Measurements from ENCODE around the gene DIS3L2.
"Not testable (repeated sequence)": the region's sequence is repeated elsewhere in the genome, so short reads cannot be mapped to it uniquely, and the experiment has no call there.

Gene DIS3L2

DNA sequence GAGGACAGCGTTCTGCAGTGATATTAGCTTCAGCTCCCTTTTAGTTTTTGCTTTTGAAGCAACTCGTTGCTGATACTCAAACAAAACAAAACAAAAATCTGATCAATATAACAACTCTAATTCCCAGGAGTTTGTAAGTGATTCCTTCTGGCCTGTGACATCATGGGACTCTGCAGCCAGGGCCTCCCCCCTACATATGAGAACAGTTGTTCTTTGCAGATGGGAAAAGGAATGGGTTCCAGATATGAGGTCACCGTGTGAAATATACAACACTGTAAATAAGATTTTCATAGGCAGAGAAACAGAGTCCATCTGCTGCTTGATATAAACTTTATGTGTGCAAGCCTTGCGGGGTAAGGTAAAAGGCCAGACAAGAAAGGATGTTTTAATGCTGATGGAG, 56.7 kb downstream of the DIS3L2 start:
- no peak for DNase-seq

DNA sequence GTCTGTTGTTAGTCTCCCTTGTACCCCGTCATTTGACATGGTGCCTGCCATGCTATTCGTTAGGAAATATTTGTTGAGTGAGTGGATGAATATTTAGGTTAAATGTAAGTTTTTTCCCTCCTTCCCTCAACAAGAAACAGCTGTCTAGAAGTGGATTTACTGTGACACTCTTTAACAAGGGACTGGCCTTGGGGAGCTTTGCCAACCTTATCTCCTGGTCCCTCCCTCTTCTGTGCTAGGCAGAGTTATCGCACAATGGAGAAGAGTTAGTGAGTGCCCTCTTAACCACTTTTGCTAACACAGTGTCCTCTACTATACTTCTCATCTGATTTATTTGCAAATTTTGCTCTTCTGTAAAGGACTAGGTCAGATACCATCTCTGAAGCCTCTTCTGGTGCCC, 61.2 kb downstream of the DIS3L2 start:
- no peak for DNase-seq

DNA sequence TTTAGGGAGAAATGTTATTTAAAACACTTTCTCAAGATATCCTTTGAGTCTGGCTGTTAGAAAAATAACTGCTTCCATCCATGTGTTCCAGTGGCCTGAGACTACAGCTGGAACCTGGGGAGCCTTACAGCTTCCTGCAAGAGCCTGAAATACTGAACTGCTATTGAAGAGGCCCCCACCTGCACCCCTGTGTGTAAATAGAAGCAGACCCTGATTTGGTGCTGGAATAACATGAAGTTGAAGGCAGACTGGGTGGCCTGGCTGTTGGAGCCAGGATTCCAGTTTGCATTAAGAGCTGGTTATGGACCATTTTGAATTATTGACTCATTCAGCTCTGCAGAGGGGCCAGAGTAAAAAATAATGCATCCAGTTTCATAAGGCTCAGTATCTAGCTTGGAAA, 61.9 kb downstream of the DIS3L2 start:
- no peak for DNase-seq

DNA sequence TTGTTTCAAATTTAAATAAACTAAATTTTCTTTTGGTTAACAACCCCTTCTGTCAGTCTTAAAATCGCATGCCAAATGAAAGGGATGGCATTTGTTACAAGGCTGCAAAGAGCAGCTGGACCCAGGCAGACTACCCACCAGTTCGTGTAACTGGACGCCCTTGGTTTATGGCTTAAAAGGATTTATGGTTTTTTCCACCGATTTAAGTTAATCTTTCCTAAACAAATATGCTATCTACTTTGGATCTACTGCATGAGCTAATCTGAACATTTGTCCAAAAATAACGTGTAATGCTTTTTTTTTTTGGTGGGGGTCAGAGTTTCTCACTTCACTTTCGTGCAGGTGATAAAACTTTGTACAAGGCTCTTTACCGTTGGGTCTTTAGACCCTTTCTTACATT, 62.9 kb downstream of the DIS3L2 start:
- DNase-seq = no peak

DNA sequence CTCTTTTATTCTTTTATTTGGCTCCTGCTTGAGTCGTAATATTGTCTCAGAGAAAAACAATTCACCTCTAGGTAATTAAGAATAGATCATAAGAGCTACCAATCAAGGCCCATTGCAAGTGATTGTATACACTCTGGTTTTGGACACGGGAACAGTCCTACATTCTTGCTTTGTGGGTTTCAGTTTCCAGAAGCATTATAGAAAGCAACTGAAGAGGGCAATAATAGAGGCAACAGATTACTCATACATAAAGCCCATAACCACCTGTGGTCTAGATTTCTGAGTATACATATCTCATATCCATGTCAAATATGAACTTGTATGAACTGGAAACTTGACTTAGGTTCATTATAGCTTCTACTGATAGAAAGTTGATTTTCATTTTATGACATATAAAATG, 65.4 kb downstream of the DIS3L2 start:
- no peak for DNase-seq

DNA sequence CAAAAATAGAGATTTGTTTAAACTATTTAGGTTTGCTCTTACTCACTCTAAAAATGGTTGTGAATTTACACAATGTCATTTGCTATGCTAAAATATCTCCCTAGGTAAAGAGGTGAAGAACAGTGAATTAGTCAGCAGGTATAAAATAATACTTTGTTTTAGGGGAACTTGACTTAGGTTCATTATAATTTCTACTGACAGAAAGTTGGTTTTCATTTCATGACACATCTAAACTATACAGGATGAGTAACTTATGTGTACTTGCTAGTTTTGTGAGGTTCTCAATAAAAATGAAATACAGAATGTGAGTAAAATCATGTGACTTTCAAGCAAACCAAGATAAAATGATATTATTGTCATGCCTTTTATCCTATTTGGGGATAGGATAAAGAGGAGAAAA, 66.0 kb downstream of the DIS3L2 start:
- no peak for DNase-seq

DNA sequence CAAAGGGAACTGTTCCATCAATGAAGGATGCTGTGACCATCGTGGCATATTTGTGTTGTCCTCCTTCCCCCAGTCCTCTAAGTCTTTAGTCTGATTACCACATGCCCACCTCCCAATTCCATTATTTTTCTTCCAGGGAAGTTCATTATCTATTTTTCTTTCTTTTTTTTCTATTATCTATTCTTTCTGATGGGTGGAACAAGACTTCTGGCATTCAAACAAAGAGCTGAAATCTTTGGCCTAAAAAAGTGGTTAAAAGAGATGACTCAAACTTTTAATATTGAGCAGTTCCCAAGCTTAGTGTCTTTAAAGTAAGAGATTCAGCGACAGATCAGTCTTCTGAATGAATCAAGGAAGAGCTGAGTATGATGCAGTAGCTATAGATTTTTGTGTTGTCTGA, 66.6 kb downstream of the DIS3L2 start:
- DNase-seq = no peak

DNA sequence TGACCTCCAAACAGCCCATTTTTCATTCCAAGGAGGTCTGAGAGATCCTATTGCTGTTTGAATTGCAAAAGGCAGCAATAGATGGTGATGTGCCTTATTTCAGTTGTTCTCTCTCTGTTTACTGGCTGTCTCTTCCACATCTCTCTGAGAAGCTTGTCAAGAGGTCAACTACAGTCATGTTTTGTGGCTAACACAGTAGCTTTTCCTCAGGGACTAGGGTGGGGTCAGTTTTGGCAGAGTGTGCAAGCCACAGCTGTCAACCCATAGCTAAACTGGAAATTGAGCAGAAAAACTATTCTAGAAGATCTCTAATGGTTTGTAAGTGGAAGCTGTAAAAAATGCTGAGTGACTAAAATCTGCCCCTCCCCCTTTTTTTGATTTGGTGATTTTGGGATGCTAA, 67.1 kb downstream of the DIS3L2 start:
- no peak for DNase-seq

DNA sequence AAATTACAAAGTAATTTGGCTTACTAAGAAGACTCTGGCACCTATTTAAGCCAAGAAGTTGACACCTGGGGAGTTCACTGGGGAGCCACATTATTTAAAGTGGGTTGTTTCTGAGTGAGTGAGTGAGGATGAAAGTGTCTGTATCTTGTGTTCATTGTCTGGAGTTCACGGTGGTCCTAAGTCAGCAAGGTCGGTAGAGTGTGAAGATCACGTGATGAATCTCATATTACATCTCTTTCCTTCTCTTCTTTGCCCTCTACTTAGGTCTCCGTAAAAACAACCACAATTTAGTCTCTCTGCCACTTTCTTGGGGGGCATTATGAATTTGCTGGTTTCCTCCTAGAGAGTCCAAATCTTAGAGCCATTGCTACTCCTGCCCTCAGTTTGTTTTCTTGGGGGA, 67.8 kb downstream of the DIS3L2 start:
- no peak for DNase-seq

DNA sequence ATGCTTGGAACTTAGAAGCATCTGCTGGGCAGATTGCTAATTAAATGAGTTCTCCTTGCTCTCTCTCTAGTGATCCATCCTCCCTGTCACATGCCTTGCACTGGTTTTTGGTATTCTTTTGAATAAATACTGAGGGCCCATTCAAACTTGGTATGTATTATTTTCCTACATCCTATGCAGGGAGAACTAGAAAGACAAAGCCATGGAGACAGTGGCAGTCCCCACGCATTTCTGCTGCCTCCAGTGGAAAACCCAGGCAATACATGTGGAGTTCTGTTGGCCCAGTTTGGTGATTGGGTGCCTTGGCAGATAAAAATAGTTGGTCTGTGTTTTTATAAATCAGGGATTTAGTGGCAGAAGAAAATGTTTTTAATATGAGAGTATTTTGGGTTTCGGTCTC, 68.7 kb downstream of the DIS3L2 start:
- no peak for DNase-seq

DNA sequence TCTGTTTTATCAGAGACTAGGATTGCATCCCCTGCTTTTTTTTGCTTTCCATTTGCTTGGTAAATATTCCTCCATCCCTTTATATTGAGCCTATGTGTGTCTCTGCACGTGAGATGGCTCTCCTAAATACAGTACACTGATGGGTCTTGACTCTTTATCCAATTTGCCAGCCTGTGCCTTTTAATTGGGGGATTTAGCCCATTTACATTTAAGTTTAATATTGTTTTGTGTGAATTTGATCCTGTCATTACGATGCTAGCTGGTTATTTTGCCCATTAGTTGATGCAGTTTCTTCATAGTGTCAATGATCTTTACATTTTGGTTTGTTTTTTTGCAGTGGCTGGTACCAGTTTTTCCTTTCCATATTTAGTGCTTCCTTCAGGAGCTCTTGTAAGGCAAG, 73.8 kb downstream of the DIS3L2 start:
- not testable (repeated sequence) for DNase-seq

DNA sequence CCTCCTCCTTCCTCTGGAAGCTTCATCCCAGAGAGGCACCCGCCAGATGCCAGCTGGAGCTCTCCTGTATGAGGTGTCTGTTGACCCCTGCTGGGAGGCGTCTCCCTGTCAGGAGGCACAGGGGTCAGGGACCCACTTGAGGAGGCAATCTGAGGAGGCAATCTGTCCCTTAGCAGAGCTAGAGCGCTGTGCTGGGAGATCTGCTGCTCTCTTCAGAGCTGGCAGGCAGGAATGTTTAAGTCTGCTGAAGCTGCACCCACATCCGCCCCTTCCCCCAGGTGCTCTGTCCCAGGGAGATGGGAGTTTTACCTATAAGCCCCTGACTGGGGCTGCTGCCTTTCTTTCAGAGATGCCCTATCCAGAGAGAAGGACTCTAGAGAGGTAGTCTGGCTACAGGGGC, 75.4 kb downstream of the DIS3L2 start:
- DNase-seq = not testable (repeated sequence)

DNA sequence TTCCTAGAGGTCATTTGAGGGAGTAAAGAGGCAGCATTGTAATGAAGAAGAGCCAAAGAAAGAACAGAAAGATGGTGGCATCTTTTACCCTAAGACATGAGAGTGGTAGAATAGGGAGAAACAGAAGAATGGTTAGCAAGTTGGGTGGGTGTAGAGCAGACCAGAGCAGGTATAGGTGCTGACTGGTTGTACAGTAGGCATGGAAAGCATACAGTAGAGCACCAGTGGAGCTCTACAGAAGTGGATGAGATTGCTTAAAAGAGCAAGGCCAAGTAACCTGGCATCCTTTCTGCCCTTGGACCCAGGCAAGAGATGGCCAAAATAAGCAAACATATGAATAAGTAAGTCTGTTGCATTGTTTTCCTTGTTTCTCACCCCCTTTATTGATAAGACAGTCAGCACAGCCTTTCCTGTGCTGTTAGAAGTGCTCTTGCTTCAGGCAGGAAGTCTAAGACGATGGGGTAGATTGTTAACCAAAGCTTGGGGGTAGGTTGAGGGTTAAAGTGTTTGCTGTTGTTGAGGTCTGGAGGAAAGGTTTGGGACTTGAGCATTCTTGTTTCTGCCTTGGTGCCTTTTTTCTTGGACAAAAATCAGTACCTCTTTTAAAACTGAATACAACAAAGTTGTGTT, 76.9 kb downstream of the DIS3L2 start:
- no peak for DNase-seq

DNA sequence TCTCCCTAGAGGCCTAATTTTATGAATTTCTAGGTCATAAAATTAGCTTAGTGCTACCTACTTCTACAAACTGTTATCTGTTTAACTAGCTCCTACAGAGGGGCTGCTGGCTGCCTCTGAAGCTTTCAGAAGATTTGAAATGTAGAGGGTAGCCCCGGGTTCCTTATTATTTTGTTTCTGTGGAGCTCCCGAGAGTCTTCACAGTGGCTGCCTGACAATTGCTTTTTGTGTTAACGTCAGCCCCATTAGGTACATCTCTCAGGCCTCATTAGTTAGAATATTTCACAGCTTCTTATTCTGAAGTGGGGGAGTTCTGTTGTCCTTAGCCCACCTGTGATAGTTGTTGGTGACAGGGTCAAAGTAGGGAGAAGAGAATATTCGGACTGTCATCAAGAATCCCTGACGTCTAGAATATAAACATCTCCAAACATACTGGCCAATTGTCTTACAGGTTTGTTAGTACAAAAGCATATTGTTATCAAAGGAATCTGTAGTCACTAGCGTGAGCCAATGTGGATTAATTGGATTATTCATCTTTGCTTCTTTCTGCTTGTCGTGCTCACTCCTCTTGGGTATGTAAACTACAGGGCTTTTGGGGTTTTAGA, 77.5 kb downstream of the DIS3L2 start:
- DNase-seq = no peak

DNA sequence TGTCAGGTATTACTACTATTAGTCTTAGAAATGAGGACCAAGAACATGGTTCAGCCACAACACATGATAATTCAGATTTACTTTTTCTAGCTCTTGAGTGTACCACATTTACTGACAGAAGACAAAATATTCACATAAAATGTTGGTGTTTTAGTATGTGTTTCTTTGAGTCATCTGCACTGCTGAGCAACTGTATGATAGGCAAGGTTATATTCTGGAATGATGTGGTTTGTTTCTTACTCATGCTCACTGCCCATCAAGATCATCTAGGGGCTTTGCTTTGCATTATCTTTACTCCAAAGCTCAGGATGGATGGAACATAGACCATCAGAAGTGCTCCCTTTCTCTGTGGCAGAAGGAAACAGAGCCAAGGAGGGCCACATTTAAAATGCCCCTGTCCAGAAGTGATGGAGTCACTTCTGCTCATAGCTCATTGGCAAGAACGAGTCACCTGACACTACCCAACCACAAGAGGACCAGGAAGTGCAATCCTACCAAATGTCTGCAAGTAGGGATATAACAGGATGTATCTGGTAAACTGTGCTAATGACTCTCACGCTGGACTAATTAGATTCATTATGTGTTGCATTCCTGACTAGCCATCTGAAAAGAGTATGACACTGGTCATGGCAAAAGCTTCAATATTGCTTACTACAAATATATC, 81.5 kb downstream of the DIS3L2 start:
- DNase-seq = no peak

DNA sequence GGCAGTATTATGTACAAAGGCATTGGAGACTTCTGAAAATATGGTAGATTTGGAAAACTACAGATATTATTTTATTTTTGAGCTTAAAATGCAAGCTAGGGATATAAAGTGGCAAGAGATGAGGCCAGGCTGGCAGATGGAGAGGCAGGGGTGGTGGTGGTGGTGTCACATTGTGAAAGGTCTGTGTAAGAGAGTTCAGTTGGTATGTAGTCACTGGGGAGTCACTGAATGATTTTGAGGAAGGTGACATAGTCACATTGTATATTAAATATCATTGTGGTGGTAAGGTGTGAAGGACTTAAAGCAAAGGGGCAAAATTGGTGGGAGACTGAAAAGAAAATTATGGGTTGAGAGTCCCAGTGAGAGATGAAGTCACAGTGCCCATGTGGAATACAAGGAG, 82.5 kb downstream of the DIS3L2 start:
- no peak for DNase-seq

DNA sequence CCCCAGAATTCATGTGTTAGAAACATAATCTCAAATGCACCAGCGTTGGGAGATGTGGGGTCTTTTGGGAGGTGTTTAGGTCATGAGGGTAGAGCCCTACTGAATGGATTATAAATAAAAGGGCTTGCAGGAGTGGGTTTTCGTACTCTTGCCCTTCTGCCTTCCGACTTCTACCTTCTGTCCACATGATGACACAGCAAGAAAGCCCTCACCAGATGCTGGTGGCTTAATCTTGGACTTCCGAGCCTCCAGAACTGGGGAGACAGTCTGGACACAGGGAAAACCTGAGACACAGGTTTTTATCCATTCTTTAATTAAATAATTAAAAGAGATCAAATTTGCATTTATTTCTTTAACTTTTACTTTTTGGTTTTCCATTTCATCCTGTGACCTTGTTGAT, 87.8 kb downstream of the DIS3L2 start:
- no peak for DNase-seq

DNA sequence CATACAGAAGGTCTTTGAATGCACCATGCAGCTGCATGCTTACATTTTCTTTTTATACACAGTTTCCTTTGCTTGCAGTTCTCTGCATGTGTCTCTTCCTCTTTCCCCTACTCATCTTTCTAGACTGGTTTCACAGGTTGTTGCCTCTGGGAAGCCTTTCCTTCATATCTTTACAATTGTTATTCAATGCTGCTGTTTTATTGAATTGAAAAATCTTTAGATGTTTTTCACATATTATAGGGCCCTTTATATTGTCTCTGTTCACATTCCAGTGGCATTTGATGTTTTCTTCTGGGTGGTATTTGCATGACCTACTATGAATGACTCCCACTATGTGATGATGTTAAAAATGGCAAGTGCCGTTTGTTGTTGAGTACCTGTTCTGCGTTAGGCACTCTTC, 91.1 kb downstream of the DIS3L2 start:
- DNase-seq = no peak

DNA sequence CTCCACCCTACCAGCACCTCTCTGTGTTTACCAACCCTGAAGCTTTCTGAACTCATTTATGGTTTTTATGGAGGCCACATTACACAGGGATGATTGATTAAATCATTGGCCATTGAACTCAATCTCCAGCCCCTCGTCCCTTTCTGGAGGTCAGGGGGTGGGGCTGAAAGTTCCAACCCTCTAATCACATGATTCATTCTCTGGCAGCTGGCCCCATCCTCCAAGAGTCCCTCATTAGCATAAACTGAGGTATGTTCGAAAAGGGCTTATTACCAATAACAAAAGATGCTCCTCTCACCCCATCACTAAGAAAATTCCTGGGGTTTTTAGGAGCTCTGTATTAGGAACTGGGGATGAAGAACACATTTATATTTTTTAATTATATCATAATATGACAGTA, 92.3 kb downstream of the DIS3L2 start:
- no peak for DNase-seq

DNA sequence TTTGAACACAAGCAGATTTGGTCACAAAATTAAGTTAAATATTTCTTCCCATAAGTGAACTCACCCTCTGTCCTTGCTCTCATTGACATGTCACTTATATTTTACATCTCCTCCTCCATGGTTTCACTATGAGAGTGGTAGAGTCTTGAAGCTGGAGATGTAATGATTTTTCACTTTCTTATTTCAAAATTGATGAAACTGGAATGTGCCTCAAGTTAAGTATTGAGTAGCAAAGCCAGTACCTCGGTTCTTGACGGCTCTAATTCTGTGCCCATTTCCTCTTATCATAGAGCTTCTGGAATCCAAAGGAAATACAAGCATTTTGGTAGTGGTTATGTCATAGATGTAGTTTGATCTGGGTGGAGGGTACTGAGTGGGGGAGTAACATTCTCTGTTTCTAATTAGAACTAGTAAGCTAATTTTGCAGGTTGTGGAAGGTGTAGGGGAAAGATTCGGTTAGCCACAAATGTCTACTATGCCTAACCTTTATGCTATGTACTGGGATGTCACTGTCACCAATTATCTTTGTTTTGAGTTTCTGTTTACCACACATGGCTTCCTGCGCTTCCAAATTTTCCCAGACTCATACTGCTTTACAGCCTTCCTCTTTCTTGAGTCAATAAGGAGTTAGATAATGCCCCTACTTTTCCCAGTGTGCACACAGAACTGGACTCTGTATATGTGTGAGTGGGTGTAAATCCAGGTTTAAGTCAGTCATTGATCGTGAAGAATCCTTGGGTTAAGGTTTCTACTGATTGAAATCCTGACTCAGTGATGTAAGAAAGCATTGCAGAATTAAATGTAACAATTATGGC, 96.8 kb downstream of the DIS3L2 start:
- no peak for DNase-seq

DNA sequence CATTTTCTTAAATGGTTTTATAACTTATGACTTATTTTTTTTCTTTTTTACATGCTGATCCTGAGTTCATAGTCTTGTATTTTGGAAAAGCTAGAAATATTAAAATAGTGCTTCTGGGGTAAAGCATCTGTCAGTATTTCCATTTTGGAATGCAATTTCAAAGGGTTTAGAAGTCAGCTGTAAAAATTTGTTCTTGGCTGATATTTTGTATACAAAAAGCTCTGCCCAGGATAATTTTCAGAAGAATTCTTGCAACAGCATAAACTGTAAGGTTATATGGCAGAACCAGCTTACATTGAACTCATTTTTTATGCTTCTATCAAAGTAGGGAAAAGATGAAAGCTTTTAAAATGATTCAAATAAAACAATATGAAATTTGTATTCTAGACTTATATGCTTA, 97.4 kb downstream of the DIS3L2 start:
- DNase-seq = no peak

DNA sequence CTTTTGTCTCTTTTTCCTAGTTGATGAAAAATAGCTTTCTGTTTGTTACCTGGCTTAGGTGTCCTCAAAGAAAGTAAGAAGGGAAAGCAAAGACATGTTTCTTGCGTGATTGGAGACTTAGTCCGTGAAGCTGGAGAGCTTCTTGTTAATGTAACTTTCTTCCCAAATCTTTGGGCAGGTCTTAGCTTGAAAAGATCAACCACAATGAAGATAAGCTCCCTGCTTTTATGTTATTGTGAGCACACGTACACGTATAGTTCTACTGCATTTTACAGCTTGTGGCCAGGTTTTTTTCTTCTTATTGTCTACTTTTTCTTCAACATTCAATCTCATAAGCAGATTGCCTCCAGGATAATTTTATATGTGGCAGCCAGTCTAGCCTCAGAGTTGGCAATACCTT, 99.8 kb downstream of the DIS3L2 start:
- no peak for DNase-seq

DNA sequence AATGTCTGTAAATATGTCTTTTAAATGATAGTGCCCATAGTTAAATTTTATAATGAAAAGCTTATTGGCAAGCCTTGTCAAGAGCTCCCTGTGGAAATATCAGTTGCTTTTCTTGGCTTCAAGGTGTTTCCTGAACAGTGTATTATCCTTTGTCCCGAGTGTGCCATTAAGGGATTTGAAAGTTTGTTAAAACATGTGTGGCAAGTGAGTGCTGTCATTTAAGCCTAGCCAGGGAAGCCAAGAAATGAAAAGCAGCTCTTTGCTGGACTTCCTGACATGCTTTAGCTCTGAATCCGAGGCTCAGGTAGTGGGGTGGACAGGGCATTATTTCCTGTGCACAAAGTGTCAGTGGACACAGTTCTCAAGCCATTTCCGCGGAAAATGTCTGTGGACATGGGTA, 111.5 kb downstream of the DIS3L2 start:
- no peak for DNase-seq

DNA sequence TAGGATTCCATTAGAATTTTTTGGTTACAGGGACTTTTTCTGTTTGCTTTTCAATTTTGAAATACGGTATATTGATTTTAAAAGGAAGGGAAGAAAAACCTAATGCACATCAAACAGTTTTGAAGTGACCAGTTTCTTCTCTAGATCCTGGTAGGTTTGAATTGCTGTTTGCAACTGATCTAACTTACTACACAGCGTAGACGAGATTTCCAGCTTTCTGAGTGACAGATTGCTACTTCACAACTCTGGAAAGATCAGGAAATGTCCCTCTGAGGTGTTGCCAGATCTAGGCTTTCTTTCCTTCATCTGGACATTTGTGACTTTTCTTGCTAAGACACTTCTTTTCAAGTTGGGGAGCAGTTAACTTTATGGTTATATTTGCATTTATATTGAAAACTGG, 112.2 kb downstream of the DIS3L2 start:
- no peak for DNase-seq
